Measurements from ENCODE around the gene LILRA5.

GRCh38 chr19:54262470-54262869 lies 50.5 kb downstream of the LILRA5 start:
- no peak for TF ChIP-seq CTCF (IDR thresholded peaks at IDR 0.05)
- TF ChIP-seq POLR2A (IDR thresholded peaks at IDR 0.05) = no peak

Data from vagina (tissue), 2 donors.